DMS114 treated with DMSO at 0.1 percent for 48 hours (cell line): ENCODE measurements around the gene MAPK12.

Experiments
- DNase-seq: peaks from one replicate; lab custom pipeline; 2025; ENCODE audit not compliant: unreplicated experiment; lab: John Stamatoyannopoulos, UW

Gene MAPK12

GRCh38 chr22:50253046-50253915, 8.2 kb downstream of the MAPK12 start:
- no peak for DNase-seq

- no peak for DNase-seq
Observed at GRCh38 chr22:50252082-50253045, 9.1 kb downstream of the MAPK12 start.

DNA sequence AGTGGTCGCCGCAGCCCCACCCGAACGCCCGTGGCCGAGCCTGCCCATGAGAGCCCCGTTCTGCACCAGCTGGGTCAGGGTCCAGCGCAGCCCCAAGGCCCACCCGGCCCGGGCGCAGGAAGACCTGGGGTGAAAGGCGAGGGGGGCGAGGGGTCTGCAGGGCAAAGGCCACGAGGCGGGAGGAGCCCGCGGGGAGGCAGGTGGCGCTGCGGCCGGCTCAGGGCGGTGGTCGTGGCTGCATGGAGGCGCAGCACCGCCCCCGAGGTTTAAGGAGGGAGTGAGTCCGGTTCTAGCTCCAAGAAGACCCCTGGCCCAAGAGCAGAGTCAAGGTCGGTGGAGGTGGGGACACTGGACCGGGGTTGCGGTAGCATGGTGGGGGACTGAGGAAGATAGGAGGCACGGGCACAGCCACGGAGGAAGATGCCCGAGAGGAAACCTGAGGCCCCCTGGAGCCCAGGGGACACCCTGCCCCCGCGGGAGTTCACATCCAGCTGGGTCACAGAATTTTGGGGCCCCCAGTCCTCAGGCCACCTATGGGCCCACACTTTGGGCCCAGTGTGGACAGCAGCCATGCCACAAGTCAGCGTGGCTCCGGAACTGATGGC, 9.9 kb downstream of the MAPK12 start:
- DNase-seq: no peak

GRCh38 chr22:50250555-50251476, 10.7 kb downstream of the MAPK12 start, which contains the start of gene HDAC10:
Gene HDAC10, minus strand, starts transcription at chr22:50251265. Its CDS starts 233 bp downstream, at chr22:50251032.
- DNase-seq: peak; percentile 34

DNA sequence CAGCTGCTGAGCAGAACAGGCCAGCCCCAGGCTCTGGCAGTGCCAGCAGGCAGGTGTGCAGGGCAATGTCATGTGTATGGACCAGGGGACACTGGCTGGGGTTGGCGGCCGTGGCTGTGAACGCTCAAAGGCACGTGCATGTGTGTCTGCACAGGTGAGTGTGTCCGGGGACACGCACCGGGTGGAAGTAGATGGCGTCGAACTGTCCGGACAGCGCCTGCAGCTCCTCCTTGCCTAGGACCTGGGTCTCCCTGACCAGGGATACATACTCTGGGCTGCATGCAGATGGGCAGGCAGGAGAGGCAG, 11.3 kb downstream of the MAPK12 start:
- no peak for DNase-seq

- no peak for DNase-seq
Observed at GRCh38 chr22:50249341-50250248, 11.9 kb downstream of the MAPK12 start.

DNA sequence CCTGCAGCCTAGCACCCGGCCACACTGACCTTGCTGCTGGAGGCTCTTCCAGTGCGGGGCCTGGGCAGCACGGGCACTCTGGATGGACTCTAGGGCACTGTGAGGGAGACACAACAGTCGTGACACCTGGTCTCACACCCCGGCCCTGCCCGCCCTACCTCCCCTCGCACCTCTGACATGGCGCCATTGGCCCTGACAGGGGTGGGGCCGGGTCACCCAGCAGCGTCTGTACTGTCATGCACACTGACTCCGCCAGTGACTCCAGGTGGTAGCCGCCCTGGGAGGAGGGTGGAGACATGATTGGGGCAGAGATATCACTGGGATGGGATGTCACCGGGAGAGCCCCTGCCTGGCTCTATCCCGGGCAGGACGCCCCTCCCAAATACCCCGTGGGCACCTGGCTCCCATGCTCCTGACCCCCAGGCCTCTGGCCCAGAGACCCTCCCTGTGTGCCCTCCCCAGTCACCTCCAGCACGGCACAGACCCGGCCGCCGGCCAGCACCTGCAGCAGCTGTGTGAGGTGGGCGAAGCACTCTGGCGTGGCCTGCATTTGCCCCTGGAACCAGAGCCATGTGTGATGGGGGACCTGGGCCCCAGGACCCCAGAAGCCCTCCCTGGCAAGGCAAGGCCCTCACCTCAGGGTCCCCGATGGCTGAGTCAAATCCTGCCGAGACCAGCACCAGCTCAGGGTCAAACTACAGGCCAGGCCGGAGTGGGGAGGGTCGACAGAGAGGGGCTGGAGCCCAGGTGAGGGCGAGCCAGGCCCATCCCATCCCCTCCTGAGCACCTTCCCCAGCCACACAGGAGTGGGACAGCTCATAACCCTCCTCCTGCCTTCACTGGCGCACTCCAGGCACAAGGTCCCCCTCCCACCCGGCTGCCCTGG, 13.0 kb downstream of the MAPK12 start:
- no peak for DNase-seq

DNA sequence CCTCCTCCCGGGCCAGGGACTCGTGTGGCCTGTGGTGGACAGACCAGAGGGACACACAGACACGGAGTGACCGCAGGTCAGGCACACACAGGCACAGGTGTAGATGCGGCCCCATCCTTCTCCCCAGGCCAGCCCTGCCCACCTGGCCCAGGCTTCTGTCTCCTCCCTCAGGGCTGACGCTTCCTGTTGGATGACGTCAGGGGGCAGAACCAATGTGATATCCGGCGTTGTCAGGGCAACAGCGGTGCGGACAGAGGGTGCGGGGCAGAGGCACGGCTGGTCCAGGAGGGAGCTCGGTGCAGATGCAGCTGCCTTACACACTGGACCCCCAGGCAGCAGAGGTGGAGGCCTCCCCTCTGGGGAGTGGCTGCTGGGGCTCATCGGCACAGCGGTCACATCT, 13.7 kb downstream of the MAPK12 start:
- no peak for DNase-seq

DNA sequence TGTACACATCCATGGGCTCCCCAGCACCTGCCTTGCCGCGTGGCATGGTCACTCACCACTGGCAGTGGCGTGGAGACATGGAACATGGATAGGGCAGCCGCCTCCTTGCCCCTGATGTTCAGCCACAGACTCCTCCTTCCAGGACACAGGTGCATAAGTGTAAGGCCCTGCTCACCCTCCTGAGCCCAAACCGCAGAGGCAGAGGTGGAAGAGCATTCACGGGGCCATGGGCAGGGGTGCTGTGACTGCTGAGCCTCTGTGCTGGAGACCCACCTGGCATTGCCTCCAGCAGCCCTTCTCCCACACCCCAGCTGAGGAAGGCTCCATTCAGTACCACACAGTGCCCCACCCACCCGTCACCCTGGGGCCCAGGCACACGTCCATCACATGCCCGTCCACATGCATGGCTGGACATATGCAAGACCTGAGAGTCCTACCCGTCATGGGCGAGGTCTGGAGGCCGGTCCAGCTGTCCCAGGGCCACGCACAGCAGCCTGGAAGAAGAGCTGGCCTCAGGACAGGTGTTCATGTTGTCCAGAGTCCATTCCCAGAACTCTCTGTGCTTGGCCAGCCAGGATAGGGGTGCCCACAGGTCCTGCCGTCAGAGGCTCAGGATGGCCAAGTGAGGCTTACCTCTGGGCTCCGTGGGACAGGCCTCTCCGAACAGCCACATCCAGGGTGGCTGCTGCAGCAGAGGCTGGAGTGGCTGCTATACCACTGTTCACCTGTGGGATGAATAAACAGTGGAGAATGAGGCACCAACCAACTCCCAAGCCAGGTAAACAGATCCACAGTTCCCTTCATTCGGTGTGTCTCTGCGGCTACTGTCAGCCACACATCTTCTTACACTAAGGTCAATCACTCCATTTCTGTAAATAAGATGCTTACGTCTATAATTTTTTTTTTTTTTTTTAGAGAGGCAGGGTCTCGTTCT, 15.0 kb downstream of the MAPK12 start:
- no peak for DNase-seq

GRCh38 chr22:50245214-50246072, 16.0 kb downstream of the MAPK12 start:
- no peak for DNase-seq

DNA sequence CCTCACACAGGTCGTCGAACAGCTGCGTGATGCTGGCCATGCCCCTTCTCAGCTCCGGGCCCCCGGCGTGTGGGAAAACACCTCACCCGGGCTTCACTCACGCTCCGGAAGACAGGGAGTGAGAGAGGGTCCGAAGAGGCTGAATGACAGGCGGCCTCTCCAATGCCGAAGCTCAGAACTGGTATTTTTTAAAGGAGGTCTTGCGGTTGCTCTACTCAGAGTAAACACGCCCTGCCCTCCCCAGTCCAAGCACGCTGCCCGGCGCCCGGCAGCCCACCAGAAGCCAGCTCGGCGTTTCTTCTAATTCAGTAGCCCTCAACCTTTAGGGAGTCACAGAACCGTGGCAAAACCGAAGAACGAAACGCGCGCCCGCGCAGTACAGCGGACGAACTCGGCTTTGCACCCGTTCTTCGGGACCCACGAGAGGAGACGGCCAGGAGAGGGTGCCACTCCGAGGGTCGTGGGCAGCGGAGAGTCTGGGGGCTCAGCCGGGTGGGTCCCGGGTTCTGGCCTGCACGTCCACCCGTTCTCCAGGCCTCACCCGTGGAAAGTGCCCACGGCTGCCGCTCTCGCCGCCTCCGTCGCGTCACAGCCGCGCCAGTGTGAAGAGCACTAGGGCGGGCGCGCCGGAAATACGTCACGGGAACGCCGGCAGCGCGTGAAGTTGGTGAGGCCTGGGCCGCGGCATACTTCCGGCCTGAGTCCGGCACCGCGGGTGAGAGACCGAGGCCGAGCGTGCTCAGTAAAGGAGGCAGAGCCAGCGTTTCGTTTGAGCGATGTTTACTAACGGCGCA, 16.9 kb downstream of the MAPK12 start, which contains the start of gene TUBGCP6:
TSS of gene TUBGCP6 (minus strand) at position 604 of the 794 bp plus-strand sequence. CDS start at position 40, 564 bp downstream.
- peak; percentile 87 for DNase-seq

DNA sequence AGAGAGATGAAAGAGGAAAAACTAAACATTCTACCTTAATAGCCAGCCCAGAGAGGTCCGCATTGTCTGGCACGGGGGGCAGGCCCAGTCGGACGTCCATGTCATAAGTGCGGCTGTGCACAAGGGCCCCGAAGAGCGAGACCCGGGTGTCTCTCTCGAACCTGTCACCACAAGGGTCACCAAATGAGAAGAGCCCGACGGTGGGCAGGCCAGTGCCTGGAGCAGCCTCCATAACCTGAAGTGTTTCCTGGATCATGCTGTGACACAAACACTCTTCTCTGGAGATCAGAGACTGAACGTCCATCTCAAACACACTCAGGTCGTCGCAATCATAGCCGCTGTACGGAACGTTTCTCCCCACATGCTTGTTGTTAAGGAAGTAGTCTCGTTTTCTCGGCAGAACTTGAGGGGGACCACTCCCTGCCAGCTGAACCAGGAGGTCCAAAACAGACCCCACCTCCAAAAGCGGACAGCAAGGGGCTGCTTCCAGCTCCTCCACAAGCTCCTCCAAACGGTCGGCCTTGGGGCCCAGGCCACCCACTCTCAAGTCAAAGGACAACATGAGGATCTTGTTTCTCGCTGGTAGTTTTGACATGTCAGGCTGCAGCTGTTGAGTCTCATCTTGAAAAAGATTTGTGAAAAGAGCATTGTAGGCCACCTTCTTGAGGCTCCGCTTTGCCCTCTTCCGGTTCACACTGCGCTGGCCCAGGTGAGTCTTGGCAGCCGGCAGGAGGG, 17.6 kb downstream of the MAPK12 start:
- no peak for DNase-seq

GRCh38 chr22:50242406-50242949, 19.0 kb downstream of the MAPK12 start:
- no peak for DNase-seq

DNA sequence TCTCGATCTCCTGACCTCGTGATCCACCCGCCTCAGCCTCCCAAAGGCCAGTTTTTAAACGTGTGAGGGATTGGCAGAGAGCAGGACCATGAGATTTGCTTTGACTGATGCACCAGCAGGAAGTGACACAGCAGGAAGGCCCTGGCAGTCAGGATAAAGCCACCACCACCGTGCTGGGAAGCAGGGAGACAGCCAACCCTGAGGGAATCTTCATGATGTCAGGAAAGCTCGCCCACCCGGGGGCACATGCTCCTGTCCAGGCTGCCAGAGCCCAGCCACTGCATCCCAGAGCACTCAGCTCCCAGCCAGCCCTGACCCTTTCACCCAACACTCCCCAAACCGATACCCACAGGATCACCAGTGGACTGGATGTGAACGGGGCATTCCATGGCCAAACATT, 22.7 kb downstream of the MAPK12 start:
- DNase-seq: no peak
